Parathyroid adenoma (tissue), 2 donors: ENCODE data around the gene SNX6.

Experiments
- H2AFZ ChIP-seq: fragments of 300-600 bp; sonication (generic); one replicate; pipeline ENCODE4 v1.7.0; 2017; ENCODE audit warnings: antibody characterized with exemption, mild to moderate bottlenecking
- H3K27ac ChIP-seq: fragments of 300-600 bp; sonication (generic); one replicate; pipeline ENCODE4 v1.7.0; 2017
- H3K27me3 ChIP-seq: fragments of 300-600 bp; sonication (generic); one replicate; pipeline ENCODE4 v1.7.0; 2017; ENCODE audit warnings: low read length; ENCODE audit not compliant: control insufficient read depth, insufficient read depth
- H3K36me3 ChIP-seq: fragments of 300-600 bp; sonication (generic); one replicate; pipeline ENCODE4 v1.7.0; 2017; ENCODE audit warnings: low read length; ENCODE audit not compliant: control insufficient read depth, insufficient read depth
- H3K4me1 ChIP-seq: fragments of 300-600 bp; sonication (generic); one replicate; pipeline ENCODE4 v1.7.0; 2017; ENCODE audit warnings: control low read depth
- H3K4me2 ChIP-seq: fragments of 300-600 bp; sonication (generic); one replicate; pipeline ENCODE4 v1.7.0; 2017; ENCODE audit warnings: low read length
- H3K4me3 ChIP-seq: fragments of 300-600 bp; sonication (generic); one replicate; pipeline ENCODE4 v1.7.0; 2017; ENCODE audit warnings: low read depth, low read length
- H3K79me2 ChIP-seq: fragments of 300-600 bp; sonication (generic); one replicate; pipeline ENCODE4 v1.7.0; 2017; ENCODE audit warnings: control low read depth
- H3K9ac ChIP-seq: fragments of 300-600 bp; sonication (generic); one replicate; pipeline ENCODE4 v1.7.0; 2017; ENCODE audit warnings: mild to moderate bottlenecking
- H3K9me3 ChIP-seq: fragments of 300-600 bp; sonication (generic); one replicate; pipeline ENCODE4 v1.7.0; 2017; ENCODE audit warnings: low read length; ENCODE audit not compliant: control insufficient read depth
- TF ChIP-seq, protein P1 (sequence below): fragments of 300-600 bp; sonication (generic); IDR thresholded peaks from one replicate; pipeline ENCODE4 v1.7.0; 2017; ENCODE audit warnings: antibody characterized with exemption, mild to moderate bottlenecking
- donor health status: primary hyperparathyroidism.

Gene SNX6

DNA sequence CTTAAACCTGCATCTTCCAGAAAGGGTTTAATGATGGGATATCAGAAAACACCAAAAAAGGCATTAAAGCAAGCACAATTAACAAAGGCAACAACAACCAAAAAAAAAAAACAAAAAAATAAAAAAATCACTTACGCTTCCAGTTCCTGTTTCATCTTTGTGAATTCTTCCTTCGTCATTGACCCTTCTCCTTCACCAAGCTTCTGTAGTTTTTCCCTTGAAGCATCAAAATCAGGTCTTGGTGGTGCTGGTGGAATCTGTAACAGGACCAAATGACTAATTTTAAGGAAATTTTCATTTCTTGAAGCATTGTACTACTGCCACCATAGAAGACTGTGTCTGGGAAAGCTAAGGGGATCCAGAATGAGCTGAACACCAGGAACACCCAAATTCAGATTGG is 24.5 kb downstream of the SNX6 start:
- Histone ChIP-seq H3K79me2 (peaks cover 3% of the 10 kb centered on the region), H3K9me3 (no peaks in the 10 kb centered on the region), H3K4me1 (no peaks in the 10 kb centered on the region), H3K9ac (no peak overlapping the region), H3K36me3 (no peaks in the 10 kb centered on the region), H3K27ac (no peak overlapping the region), H3K4me2 (no peak overlapping the region), H3K27me3 (no peaks in the 10 kb centered on the region), H2AFZ (no peak overlapping the region), H3K4me3 (no peak overlapping the region)
- TF ChIP-seq, protein P1, sequence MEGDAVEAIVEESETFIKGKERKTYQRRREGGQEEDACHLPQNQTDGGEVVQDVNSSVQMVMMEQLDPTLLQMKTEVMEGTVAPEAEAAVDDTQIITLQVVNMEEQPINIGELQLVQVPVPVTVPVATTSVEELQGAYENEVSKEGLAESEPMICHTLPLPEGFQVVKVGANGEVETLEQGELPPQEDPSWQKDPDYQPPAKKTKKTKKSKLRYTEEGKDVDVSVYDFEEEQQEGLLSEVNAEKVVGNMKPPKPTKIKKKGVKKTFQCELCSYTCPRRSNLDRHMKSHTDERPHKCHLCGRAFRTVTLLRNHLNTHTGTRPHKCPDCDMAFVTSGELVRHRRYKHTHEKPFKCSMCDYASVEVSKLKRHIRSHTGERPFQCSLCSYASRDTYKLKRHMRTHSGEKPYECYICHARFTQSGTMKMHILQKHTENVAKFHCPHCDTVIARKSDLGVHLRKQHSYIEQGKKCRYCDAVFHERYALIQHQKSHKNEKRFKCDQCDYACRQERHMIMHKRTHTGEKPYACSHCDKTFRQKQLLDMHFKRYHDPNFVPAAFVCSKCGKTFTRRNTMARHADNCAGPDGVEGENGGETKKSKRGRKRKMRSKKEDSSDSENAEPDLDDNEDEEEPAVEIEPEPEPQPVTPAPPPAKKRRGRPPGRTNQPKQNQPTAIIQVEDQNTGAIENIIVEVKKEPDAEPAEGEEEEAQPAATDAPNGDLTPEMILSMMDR: no peak

DNA sequence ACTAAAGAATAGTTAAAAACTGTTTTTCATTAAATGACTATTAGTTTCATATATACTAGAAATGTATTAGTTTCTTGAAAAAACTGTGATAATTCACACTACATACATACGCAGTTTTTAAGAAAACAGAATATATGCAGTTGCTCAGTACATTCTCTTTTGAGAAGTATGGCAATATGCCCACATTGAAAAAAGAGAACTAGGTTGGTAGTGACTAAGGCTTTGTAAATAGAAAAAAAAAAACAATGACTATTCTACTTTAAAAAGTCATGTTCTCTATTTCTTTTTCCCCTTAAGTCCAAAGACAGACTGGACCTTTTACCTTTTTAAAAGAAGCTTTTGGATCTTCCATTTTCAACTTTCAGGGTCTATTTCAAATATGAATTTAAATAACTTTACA is 25.0 kb downstream of the SNX6 start:
- Histone ChIP-seq H3K27me3 (no peaks in the 10 kb centered on the region), H3K9me3 (no peaks in the 10 kb centered on the region), H3K4me2 (no peak overlapping the region), H3K9ac (no peak overlapping the region), H2AFZ (no peak overlapping the region), H3K4me3 (no peak overlapping the region), H3K4me1 (no peaks in the 10 kb centered on the region), H3K36me3 (no peaks in the 10 kb centered on the region), H3K27ac (no peak overlapping the region), H3K79me2 (peaks cover 4% of the 10 kb centered on the region)
- TF ChIP-seq, protein P1: no peak

DNA sequence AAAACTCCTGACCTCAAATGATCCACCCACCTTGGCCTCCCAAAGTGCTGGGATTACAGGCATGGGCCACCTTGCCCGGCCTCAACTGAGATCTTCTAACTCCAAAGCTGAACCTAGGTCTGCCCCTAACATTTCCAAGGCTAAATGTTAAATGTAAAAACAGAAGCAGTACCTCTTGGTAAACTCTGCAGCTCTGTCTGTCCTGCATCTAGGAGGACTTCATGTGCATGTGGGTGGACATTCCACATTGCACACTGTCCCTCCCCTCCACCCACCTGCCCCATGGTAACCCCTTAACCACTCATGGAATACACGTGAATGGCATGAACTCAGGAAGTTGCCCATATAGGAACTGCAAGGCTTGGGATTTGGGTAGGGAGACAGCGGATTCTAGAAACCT is 33.1 kb downstream of the SNX6 start:
- H3K4me1 ChIP-seq: no peaks in the 10 kb centered on the region
- H3K4me2 ChIP-seq: no peak overlapping the region
- no peaks in the 10 kb centered on the region for H3K27me3 ChIP-seq
- H3K27ac ChIP-seq: no peak overlapping the region
- no peaks in the 10 kb centered on the region for H3K9me3 ChIP-seq
- no peak overlapping the region for H2AFZ ChIP-seq
- H3K9ac ChIP-seq: no peak overlapping the region
- no peak overlapping the region for H3K4me3 ChIP-seq
- TF ChIP-seq, protein P1: no peak
- no peaks in the 10 kb centered on the region for H3K36me3 ChIP-seq
- H3K79me2 ChIP-seq: peaks cover 29% of the 10 kb centered on the region

DNA sequence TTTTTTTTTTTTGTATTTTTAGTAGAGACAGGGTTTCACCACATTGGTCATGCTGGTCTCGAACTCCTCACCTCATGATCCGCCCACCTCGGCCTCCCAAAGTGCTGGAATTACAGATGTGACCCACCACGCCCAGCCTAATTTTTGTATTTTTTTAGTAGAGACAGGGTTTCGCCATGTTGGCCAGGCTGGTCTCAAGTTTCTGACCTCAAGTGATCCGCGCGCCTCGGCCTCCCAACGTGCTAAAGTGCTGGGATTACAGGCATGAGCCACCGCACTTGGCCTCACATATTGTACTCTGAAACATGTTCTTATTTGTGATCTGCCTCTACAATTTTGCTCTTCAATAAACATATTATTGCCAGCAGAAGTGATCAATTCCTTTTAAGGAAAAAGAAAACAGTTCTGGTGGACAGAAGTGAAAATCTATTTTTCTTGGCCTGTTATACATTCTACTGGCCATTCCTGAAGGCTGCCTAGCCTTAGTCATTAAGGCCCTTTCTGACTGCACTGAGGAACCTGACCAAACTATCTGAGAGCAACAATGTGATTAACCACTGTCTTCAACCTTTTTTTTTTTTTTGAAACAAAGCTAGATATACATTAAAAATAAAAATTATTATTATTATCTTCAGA is 36.1 kb downstream of the SNX6 start:
- no peak overlapping the region for H3K4me2 ChIP-seq
- H3K9ac ChIP-seq: no peak overlapping the region
- no peak overlapping the region for H3K4me3 ChIP-seq
- H3K27ac ChIP-seq: no peak overlapping the region
- no peaks in the 10 kb centered on the region for H3K36me3 ChIP-seq
- H3K27me3 ChIP-seq: no peaks in the 10 kb centered on the region
- no peaks in the 10 kb centered on the region for H3K9me3 ChIP-seq
- no peak overlapping the region for H2AFZ ChIP-seq
- peaks cover 29% of the 10 kb centered on the region for H3K79me2 ChIP-seq
- H3K4me1 ChIP-seq: no peaks in the 10 kb centered on the region
- TF ChIP-seq, protein P1: no peak

DNA sequence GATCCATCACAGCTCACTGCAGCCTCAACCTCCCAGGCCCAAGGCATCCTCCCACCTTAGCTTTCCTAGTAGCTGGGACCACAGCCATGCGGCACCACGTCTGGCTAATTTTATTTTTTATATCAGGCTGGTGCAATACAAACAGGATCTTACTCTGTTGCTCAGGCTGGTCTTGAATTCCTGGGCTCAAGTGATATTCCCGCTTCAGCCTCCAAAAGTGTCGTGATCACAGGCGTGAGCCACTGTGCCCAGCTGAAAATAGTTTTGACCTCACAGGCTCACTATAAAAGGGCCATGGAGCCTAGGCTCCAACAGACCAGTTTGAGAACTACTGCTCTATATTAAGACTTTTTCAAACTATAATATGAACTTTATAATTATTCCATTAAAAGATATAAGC is 37.3 kb downstream of the SNX6 start:
- H3K27ac ChIP-seq: no peak overlapping the region
- no peaks in the 10 kb centered on the region for H3K4me1 ChIP-seq
- no peak overlapping the region for H3K9ac ChIP-seq
- H3K4me2 ChIP-seq: no peak overlapping the region
- H2AFZ ChIP-seq: no peak overlapping the region
- TF ChIP-seq, protein P1: no peak
- peaks cover 21% of the 10 kb centered on the region for H3K79me2 ChIP-seq
- H3K36me3 ChIP-seq: no peaks in the 10 kb centered on the region
- H3K4me3 ChIP-seq: no peak overlapping the region
- no peaks in the 10 kb centered on the region for H3K9me3 ChIP-seq
- H3K27me3 ChIP-seq: no peaks in the 10 kb centered on the region
